ENCODE results near the gene AHSG. TPM values are rescaled to one million over a fixed set of nuclear protein-coding genes. Genes with fewer than 3 reads are reported as not detected.
"Not testable (repeated sequence)": the region's sequence is repeated elsewhere in the genome, so short reads cannot be mapped to it uniquely, and the experiment has no call there.

The AHSG gene
- total and polyA plus RNA-seq, 12 donors, result 0.22 to 1.4 (median 0.77) TPM; not detected in 8

DNA sequence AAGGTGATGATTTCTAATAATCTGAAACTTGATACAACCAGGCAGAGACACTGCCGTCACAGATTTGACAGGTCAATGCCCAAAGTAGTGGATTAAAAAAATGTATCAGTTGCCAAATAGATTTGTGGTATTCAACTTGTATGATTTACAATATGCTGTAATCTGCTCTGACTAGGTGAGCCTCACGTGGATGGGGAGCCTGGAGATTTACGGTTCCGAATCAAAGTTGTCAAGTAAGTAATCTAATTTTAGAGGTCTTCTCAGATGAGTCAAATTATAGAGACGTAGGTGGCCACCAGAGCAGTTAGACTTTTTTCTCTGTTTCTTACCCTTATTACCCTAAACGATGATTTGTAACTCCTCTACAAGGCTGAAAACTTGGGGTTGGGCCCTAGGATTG, 30.3 kb upstream of the AHSG start:
- intact Hi-C loops (cut with DNase I), result no loop called here
- no peak overlapping the region for H3K27ac ChIP-seq
- no peaks in the 10 kb centered on the region for H3K27me3 ChIP-seq
- H3K4me3 ChIP-seq, result no peak overlapping the region
- TF ChIP-seq CTCF (IDR thresholded peaks at IDR 0.05), result no peak
- no peak for TF ChIP-seq POLR2A (IDR thresholded peaks at IDR 0.05)
- no peak for DNase-seq
- H3K4me1 ChIP-seq (replicated peaks in 1 of 2), result no peaks in the 10 kb centered on the region
- 95 to 97% (median 96%) methylated on average over 6 of the region's 6 CpGs for WGBS, 4 donors
- peaks cover 0 to 71% of the 10 kb centered on the region in 2 donors for H3K36me3 ChIP-seq (replicated peaks in 1 of 2)
- no peaks in the 10 kb centered on the region for H3K9me3 ChIP-seq (replicated peaks in 1 of 3)

DNA sequence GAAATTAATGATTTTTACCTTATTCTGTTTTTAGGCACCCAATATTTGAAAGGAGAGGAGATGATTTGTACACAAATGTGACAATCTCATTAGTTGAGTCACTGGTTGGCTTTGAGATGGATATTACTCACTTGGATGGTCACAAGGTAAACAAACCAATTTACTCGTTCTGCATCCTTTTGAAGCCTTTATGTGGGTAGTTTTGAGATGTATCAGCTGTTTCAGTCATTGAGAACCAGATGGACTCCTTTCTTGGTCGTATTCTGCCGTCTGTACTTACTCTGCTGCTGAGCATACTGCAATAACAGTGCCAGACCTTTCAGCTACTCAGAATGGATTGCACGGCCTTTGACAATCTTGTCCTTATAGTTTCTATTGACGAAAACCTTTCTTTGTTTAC, 29.0 kb upstream of the AHSG start:
- H3K4me3 ChIP-seq, result no peak overlapping the region
- H3K9me3 ChIP-seq (replicated peaks in 1 of 3), result no peaks in the 10 kb centered on the region
- DNase-seq, result no peak
- no peak overlapping the region for H3K27ac ChIP-seq
- no peak for TF ChIP-seq POLR2A (IDR thresholded peaks at IDR 0.05)
- peaks cover 0 to 71% of the 10 kb centered on the region in 2 donors for H3K36me3 ChIP-seq (replicated peaks in 1 of 2)
- intact Hi-C loops (cut with DNase I), result no loop called here
- no peaks in the 10 kb centered on the region for H3K27me3 ChIP-seq
- WGBS, 4 donors, result 71 to 80% (median 79%) methylated on average over 5 of the region's 5 CpGs
- no peaks in the 10 kb centered on the region for H3K4me1 ChIP-seq (replicated peaks in 1 of 2)

- intact Hi-C loops (cut with DNase I), result not testable (repeated sequence)
Measured at GRCh38 chr3:186586245-186586644, 26.6 kb upstream of the AHSG start.

DNA sequence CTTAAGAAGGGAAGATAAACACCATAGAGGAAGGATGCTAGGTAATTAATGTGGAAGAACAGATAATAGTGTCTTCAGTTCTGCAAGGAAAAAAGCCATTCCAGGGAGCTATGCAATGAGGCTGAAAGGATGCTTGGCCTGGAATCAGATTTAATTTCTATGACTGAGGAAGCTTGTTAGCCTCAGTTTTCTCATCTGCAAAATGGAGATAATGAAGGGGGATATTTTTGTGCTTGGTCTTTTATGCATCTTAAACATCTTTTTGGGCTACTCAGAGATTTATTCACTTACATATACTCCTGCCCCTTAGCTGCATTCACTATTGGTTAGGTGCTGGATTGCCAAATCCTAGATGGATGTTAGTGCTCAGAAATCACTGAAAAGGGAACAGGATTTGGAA, 25.7 kb upstream of the AHSG start:
- TF ChIP-seq POLR2A (IDR thresholded peaks at IDR 0.05), result no peak
- no peak for TF ChIP-seq CTCF (IDR thresholded peaks at IDR 0.05)
- Histone ChIP-seq H3K36me3 (replicated peaks in 1 of 2) (peaks cover 0 to 40% of the 10 kb centered on the region in 2 donors), H3K4me1 (replicated peaks in 1 of 2) (no peaks in the 10 kb centered on the region), H3K4me3 (no peak overlapping the region), H3K27ac (no peak overlapping the region), H3K9me3 (replicated peaks in 1 of 3) (no peaks in the 10 kb centered on the region), H3K27me3 (no peaks in the 10 kb centered on the region)
- no peak for DNase-seq
- intact Hi-C loops (cut with DNase I), result no loop called here

More at GRCh38 chr3:186586245-186586644, 26.6 kb upstream of the AHSG start:
- not testable (repeated sequence) for H3K27ac ChIP-seq; DNase-seq; H3K4me1 ChIP-seq (replicated peaks in 1 of 2); H3K4me3 ChIP-seq; H3K9me3 ChIP-seq (replicated peaks in 1 of 3); H3K27me3 ChIP-seq
- WGBS, 4 donors, result 84 to 96% (median 92%) methylated on average over 9 of the region's 9 CpGs
- H3K36me3 ChIP-seq (replicated peaks in 1 of 2), result peaks cover 0 to 49% of the 10 kb centered on the region in 2 donors

DNA sequence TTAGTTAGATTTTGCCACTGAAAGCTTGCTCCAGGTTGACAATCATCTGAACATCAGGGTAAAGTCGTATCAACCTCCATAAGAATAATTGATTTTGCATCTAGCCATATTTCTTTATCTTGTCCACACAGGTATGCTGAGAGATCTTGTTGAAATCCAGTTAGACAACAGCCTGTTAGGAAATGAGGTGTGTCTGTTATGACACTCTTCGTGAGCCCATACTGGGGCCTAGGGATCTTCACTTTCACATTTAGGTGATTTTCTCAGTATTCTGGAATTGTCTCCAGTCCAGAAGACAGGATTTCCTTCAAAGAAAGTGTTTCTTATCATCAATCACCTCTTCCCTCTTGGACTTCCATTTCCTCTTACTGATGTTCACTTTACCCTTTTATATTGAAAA, 24.2 kb upstream of the AHSG start:
- H3K9me3 ChIP-seq (replicated peaks in 1 of 3), result no peaks in the 10 kb centered on the region
- no peak overlapping the region for H3K4me3 ChIP-seq
- DNase-seq, result no peak
- no peak overlapping the region for H3K27ac ChIP-seq
- intact Hi-C loops (cut with DNase I), result no loop called here
- TF ChIP-seq POLR2A (IDR thresholded peaks at IDR 0.05) (no peak), CTCF (IDR thresholded peaks at IDR 0.05) (no peak)
- WGBS, 4 donors, result 49 to 74% (median 65%) methylated on average over 2 of the region's 2 CpGs
- peaks cover 0 to 26% of the 10 kb centered on the region in 2 donors for H3K36me3 ChIP-seq (replicated peaks in 1 of 2)
- no peaks in the 10 kb centered on the region for H3K4me1 ChIP-seq (replicated peaks in 1 of 2)
- H3K27me3 ChIP-seq, result no peaks in the 10 kb centered on the region

Data from adrenal gland (tissue), 12 donors.